H1 (cell line): ENCODE results near the gene SPG7.

Experiments
- EP300 ChIP-seq, 2 experiments: IDR thresholded peaks; 1 replicate in 1 of 2; 2 replicates in 1 of 2; pipeline ENCODE4 v1.6.1; 2011 to 2012; ENCODE audit warnings: low read depth in 2 of 2, low read length in 2 of 2, mild to moderate bottlenecking in 2 of 2, borderline replicate concordance in 1 of 2, inconsistent platforms in 1 of 2, moderate library complexity in 1 of 2
- POLR2A ChIP-seq, 2 experiments: IDR thresholded peaks; 1 replicate in 1 of 2; 2 replicates in 1 of 2; pipeline ENCODE4 v1.6.1; 2011; ENCODE audit warnings: low read depth in 2 of 2, low read length in 2 of 2, mild to moderate bottlenecking in 2 of 2; ENCODE audit errors: control extremely low read depth in 1 of 2
- RAD21 ChIP-seq, 2 experiments: IDR thresholded peaks in 1 of 2; conservative IDR thresholded peaks in 1 of 2; 2 replicates each; pipeline ENCODE4 v1.6.1; 2011; ENCODE audit warnings: low read depth in 2 of 2, low read length in 2 of 2, improper control_type of control experiment in 1 of 2, inconsistent platforms in 1 of 2, mild to moderate bottlenecking in 1 of 2, moderate library complexity in 1 of 2
- SUZ12 ChIP-seq: fragments of 200-600 bp; sonication (generic); IDR thresholded peaks from 2 replicates; pipeline ENCODE4 v1.6.1; 2012; ENCODE audit warnings: mild to moderate bottlenecking, inconsistent platforms, low read length, moderate library complexity, mixed read lengths
- TF ChIP-seq, protein P1 (sequence below), 3 experiments: IDR thresholded peaks; 1 replicate in 2 of 3; 2 replicates in 1 of 3; pipeline versions ENCODE4 v1.5.1 to v1.6.1; 2011; ENCODE audit warnings: low read length in 3 of 3, mild to moderate bottlenecking in 3 of 3, inconsistent platforms in 2 of 3, low read depth in 1 of 3, moderate library complexity in 1 of 3; ENCODE audit not compliant: insufficient read depth in 1 of 3; ENCODE audit errors: control extremely low read depth in 1 of 3

- TF ChIP-seq, protein P1, sequence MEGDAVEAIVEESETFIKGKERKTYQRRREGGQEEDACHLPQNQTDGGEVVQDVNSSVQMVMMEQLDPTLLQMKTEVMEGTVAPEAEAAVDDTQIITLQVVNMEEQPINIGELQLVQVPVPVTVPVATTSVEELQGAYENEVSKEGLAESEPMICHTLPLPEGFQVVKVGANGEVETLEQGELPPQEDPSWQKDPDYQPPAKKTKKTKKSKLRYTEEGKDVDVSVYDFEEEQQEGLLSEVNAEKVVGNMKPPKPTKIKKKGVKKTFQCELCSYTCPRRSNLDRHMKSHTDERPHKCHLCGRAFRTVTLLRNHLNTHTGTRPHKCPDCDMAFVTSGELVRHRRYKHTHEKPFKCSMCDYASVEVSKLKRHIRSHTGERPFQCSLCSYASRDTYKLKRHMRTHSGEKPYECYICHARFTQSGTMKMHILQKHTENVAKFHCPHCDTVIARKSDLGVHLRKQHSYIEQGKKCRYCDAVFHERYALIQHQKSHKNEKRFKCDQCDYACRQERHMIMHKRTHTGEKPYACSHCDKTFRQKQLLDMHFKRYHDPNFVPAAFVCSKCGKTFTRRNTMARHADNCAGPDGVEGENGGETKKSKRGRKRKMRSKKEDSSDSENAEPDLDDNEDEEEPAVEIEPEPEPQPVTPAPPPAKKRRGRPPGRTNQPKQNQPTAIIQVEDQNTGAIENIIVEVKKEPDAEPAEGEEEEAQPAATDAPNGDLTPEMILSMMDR (IDR thresholded peaks at IDR 0.05; ENCODE audit: control extremely low read depth in 1 of 3, insufficient read depth in 1 of 3, low read depth in 1 of 3, low read length in 3 of 3), result no peak
- no peak for TF ChIP-seq SUZ12
- TF ChIP-seq POLR2A (IDR thresholded peaks at IDR 0.05; ENCODE audit: control extremely low read depth in 1 of 2, low read depth in 2 of 2, low read length in 2 of 2), result no peak
- TF ChIP-seq EP300 (IDR thresholded peaks at IDR 0.05; ENCODE audit: borderline replicate concordance in 1 of 2, low read depth in 2 of 2, low read length in 2 of 2), result no peak
- TF ChIP-seq RAD21 (IDR thresholded peaks at IDR 0.05 in 1 of 2, conservative IDR thresholded peaks at IDR 0.05 in 1 of 2; ENCODE audit: low read depth in 2 of 2, low read length in 2 of 2), result no peak
These were observed 38.6 kb downstream of the SPG7 start for GRCh38 chr16:89546781-89547180.
